ENCODE measurements around the gene PRRG2. TPM values are rescaled to one million over a fixed set of nuclear protein-coding genes. Genes with fewer than 3 reads are reported as not detected.

PRRG2 gene
- total and polyA plus RNA-seq, 2 of the 13 experiments (the other 11 are each of a cell fraction or from before 2014, with no cell fraction given), result 0.66 to 0.82 TPM

DNA sequence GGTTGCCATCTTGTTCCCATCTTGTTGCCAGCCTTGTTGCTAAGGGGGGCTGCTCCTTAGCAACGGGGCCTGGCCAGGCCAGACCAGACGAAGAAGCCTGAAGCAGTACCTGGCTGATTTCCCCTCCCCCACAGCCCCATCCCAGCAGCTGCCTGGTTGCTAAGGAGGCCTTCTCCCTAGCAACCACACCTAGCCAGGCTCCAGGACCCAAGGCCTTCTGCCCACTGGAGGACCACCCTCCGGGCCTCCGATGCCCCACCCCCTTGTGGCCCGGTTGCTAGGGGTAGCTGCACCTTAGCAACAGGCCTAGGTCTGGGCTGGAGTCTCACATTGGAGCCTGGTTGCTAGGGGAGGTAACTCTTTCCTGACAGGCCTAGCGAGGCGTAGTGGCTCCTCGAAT lies 3.9 kb downstream of the PRRG2 start:
- POLR2A ChIA-PET, result interaction anchor here (0.6 to 1.5 kb wide), 2 partner anchors 79 to 141 kb away, joined by 3 read pairs; no protein-coding TSS in a partner anchor
- FAIRE-seq, result no peak
- DNase-seq (ENCODE audit: low spot score), result no peak
- no peak for TF ChIP-seq TOPORS (CRISPR knock-in tag; IDR thresholded peaks at IDR 0.05)
- TF ChIP-seq BCL3 (CRISPR knock-in tag; IDR thresholded peaks at IDR 0.05), result no peak
- TF ChIP-seq NFATC3 (CRISPR knock-in tag; IDR thresholded peaks at IDR 0.05), result no peak
- TF ChIP-seq ZNF546 (CRISPR knock-in tag; conservative IDR thresholded peaks at IDR 0.05), result no peak
- TF ChIP-seq, protein P1, sequence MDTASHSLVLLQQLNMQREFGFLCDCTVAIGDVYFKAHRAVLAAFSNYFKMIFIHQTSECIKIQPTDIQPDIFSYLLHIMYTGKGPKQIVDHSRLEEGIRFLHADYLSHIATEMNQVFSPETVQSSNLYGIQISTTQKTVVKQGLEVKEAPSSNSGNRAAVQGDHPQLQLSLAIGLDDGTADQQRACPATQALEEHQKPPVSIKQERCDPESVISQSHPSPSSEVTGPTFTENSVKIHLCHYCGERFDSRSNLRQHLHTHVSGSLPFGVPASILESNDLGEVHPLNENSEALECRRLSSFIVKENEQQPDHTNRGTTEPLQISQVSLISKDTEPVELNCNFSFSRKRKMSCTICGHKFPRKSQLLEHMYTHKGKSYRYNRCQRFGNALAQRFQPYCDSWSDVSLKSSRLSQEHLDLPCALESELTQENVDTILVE (CRISPR knock-in tag; IDR thresholded peaks at IDR 0.05), result no peak
- TF ChIP-seq SP1 (IDR thresholded peaks at IDR 0.05), result no peak
- no peak for TF ChIP-seq SP1 (CRISPR knock-in tag; IDR thresholded peaks at IDR 0.05)
- TF ChIP-seq CBX2 (IDR thresholded peaks at IDR 0.05; ENCODE audit: low read depth, low read length), result no peak
- no peak for TF ChIP-seq CBX2 (CRISPR knock-in tag; IDR thresholded peaks at IDR 0.05; ENCODE audit: low read depth)
- TF ChIP-seq THRA (CRISPR knock-in tag; IDR thresholded peaks at IDR 0.05; ENCODE audit: borderline replicate concordance), result no peak
- TF ChIP-seq SP140L (CRISPR knock-in tag; IDR thresholded peaks at IDR 0.05; ENCODE audit: borderline replicate concordance), result no peak
- no peak for TF ChIP-seq XBP1 (CRISPR knock-in tag; IDR thresholded peaks at IDR 0.05)
- TF ChIP-seq RFX5 (IDR thresholded peaks at IDR 0.05; ENCODE audit: low read depth, low read length), result peak; percentile 64; the same call in 1 of the 2 replicates
- no peak for TF ChIP-seq PITX1 (CRISPR knock-in tag; IDR thresholded peaks at IDR 0.05)
- TF ChIP-seq ZNF619 (CRISPR knock-in tag; IDR thresholded peaks at IDR 0.05), result no peak
- TF ChIP-seq EEA1 (CRISPR knock-in tag; IDR thresholded peaks at IDR 0.05; ENCODE audit: borderline replicate concordance), result no peak
- TF ChIP-seq, protein P2, sequence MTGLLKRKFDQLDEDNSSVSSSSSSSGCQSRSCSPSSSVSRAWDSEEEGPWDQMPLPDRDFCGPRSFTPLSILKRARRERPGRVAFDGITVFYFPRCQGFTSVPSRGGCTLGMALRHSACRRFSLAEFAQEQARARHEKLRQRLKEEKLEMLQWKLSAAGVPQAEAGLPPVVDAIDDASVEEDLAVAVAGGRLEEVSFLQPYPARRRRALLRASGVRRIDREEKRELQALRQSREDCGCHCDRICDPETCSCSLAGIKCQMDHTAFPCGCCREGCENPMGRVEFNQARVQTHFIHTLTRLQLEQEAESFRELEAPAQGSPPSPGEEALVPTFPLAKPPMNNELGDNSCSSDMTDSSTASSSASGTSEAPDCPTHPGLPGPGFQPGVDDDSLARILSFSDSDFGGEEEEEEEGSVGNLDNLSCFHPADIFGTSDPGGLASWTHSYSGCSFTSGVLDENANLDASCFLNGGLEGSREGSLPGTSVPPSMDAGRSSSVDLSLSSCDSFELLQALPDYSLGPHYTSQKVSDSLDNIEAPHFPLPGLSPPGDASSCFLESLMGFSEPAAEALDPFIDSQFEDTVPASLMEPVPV (CRISPR knock-in tag; IDR thresholded peaks at IDR 0.05), result no peak
- TF ChIP-seq SYNCRIP (IDR thresholded peaks at IDR 0.05; ENCODE audit: insufficient read depth, low read depth, low read length), result no peak
- TF ChIP-seq KLF16 (CRISPR knock-in tag; IDR thresholded peaks at IDR 0.05), result no peak

More for the DNA sequence above, 3.9 kb downstream of the PRRG2 start:
- no peak overlapping the region for H3K9ac ChIP-seq (ENCODE audit: insufficient read depth, low read depth, low read length)
- no peak for ATAC-seq
- peaks cover 0 to 3% of the 10 kb centered on the region in 2 experiments; a peak in 1 of 5 replicates for H3K27me3 ChIP-seq (ENCODE audit: control insufficient read depth in 1 of 2, insufficient read depth in 2 of 2, low read length in 2 of 2)
- H3K9me3 ChIP-seq (ENCODE audit: low read length), result no peaks in the 10 kb centered on the region
- peaks cover 5% of the 10 kb centered on the region for H3K79me2 ChIP-seq (ENCODE audit: insufficient read depth, low read length)
- H3K4me1 ChIP-seq (ENCODE audit: insufficient read depth, low read length), result peaks cover 31% of the 10 kb centered on the region
- no peak overlapping the region for H2AFZ ChIP-seq (ENCODE audit: low read length)
- 18% methylated on average over 3 of the region's 8 CpGs for WGBS (ENCODE audit: low lambda C conversion rate)
- no TSS peak for BruUV-seq (replicated peaks)
- H3K36me3 ChIP-seq (replicated peaks in 1 of 2; ENCODE audit: control insufficient read depth in 1 of 2, insufficient read depth in 2 of 2, low read length in 2 of 2), result no peaks in the 10 kb centered on the region
- CTCF ChIA-PET (ENCODE audit: low intra/inter-chr PET ratio, low total read pairs), result no interaction called here
- no peaks in the 10 kb centered on the region for H4K20me1 ChIP-seq (ENCODE audit: insufficient read depth, low read length)
- intact Hi-C loops (cut with micrococcal nuclease; ENCODE audit: unreplicated experiment) (no loop called here), in situ Hi-C loops (cut with HindIII; ENCODE audit: extremely low pct_ligation_motif_present, low pct_unique_long_range_greater_than_20kb) (no loop called here)
- no peak overlapping the region for H3K4me2 ChIP-seq (ENCODE audit: low read depth, low read length)
- no peak overlapping the region for H3K4me3 ChIP-seq (replicated peaks in 1 of 3; ENCODE audit: insufficient read depth in 1 of 3, low read depth in 2 of 3, low read length in 3 of 3)
- no peak overlapping the region for H3K27ac ChIP-seq (ENCODE audit: extremely low read length, insufficient read depth, low read length)

All from HepG2 (cell line).